ENCODE results near the gene SPSB1.

SPSB1 gene

GRCh38 chr1:9302745-9303524, 10.2 kb downstream of the SPSB1 start:
- DNase-seq = no peak

DNA sequence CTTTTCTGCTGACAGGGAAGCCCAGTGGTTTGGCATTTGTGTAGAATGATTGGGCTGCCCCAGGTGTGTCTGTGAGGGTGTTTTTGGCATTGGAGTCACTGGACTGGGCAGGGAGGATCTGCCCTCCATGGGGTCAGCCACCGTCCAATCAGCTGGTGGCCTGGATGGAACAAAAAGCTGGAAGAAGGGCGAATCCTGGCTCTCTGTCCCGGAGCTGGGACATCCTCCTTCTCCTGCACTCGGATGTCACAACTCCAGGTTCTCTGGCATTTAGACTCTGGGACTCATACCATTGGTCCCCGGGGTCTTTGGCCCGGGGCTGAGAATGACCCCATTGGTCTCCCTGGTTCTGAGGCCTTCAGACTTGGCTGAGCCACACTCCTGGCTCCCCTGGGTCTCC, 11.2 kb downstream of the SPSB1 start:
- DNase-seq = no peak

DNA sequence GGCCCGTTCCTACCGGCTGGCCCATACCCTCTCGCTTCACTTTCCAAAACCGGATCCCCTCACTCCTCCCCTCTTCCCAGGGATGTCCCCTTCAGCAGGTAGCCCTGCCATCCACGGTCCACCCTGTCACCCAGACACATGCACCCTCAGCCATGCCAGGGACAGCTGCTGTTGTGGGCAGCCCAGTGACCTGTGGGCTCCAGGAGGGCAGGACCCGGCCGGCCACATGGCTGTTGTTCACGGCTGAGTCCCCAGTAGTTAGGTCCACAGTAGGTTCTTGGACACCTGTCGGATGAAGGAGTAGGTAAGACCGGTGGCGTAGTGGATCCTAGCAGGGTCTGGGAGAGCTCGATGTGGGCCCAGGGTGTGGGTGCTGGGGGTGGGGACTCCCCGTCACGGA, 12.5 kb downstream of the SPSB1 start:
- no peak for DNase-seq

DNA sequence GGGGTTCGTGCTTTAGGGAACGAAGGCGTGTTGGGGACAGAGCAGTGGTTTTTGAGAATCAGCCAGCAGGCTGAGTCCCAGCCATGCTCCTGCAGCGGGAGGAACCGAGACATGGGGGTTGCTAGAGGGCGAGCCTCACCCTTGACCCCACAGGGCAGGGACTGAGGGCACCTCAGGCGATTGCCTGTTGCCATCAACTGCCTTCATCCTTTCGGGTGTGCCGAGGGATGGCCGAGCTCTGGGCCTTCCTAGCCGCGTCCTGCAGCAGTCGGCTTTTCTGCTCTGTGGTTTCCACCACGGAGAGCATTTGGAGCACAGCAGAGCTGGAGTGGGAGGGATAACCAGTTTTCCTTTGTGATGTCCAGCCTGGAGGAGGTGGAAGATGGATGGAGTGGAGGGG, 13.3 kb downstream of the SPSB1 start:
- no peak for DNase-seq

GRCh38 chr1:9307303-9307702, 14.6 kb downstream of the SPSB1 start:
- DNase-seq = no peak

DNA sequence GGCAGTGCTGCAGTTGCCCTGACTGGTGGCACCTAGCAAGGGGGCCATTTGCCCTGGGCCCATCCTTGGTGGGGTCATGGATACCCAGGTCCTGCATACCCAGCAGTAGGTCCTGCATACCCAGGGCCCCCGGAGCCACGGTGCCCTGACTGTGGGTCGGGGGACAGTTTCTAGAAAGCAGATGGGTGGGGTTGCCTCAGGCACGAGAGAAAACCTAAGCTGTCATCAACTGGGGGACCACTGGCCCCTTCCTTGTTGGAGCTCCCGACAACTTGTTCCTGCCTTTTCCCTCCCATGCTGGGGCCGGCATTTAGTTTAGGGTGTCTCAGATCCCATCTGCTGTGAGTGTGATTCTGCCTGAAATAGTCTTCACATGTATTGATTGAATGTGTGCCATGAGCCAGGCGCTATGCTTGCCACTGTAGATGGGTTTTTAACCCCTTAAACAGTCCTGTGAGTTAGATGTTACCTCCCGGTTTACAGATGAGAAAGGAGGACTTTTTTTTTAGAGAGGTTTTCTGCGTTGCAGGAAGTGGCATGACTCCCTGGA, 15.6 kb downstream of the SPSB1 start:
- DNase-seq = no peak

- no peak for DNase-seq
These were observed 16.4 kb downstream of the SPSB1 start for GRCh38 chr1:9309080-9309479.

DNA sequence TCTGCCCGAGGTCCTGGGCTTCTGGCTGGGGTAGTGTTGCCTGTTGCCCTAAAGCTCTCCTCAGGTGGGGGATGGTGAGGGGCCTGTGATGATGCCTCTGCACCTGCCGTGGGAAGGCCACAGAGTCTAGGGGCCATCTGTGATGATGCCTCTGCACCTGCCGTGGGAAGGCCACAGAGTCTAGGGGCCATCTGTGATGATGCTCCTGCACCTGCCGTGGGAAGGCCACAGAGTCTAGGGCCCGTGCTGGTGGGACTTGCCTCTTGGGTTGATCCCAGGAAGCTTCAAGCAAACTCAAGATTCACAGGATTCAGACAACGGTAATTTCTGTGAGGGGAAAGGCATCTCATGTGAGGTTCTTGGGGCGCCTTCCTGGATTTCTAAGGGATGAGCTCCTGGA, 17.3 kb downstream of the SPSB1 start:
- DNase-seq = no peak

- no peak for DNase-seq
These were observed 18.3 kb downstream of the SPSB1 start for GRCh38 chr1:9311029-9311428.

GRCh38 chr1:9311479-9311878, 18.8 kb downstream of the SPSB1 start:
- no peak for DNase-seq

DNA sequence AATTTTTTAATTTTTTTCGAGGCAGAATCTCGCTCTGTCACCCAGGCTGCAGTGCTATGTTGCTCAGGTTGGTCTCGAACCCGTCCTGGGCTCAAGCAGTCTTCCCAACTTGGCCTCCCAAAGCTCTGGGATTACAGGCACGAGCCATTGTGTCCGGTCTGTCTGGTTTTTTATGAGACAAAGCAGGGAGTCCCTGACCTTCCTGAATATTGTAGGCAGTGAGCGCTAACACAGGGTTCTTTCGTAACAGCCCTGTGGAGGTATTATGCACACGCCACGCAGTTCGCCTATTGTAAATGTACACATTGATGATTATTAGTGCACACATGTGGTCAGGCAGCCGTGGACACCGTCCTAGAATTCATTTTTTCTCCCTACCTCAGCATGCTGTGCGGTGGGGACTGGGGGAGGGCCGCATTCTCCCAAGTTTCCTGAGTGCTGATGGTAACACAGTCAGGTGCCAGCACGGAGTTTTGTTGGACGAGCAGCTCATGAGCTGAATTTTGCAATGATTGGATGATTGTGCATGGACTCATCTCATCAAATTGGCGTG, 19.6 kb downstream of the SPSB1 start:
- no peak for DNase-seq

DNA sequence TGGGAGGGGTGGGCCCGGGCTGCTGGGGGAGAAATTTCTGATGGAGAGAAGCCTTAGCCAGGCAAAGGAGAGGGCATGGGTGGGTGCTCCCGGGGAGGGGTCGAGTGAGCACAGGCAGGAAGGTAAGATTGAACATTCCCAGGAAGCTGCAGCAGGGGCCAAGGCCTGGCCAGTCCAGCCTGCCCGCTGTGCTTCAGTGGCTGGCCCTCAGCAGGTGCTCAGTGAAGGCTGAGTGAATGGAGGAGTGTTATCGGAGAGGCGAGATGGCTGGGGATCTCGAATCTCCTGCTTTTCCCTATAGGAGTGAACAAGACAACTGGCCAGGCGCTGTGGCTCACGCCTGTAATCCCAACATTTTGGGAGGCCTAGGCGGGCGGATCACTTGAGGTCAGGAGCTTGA, 20.9 kb downstream of the SPSB1 start:
- no peak for DNase-seq

GRCh38 chr1:9314111-9314510, 21.4 kb downstream of the SPSB1 start:
- no peak for DNase-seq

DNA sequence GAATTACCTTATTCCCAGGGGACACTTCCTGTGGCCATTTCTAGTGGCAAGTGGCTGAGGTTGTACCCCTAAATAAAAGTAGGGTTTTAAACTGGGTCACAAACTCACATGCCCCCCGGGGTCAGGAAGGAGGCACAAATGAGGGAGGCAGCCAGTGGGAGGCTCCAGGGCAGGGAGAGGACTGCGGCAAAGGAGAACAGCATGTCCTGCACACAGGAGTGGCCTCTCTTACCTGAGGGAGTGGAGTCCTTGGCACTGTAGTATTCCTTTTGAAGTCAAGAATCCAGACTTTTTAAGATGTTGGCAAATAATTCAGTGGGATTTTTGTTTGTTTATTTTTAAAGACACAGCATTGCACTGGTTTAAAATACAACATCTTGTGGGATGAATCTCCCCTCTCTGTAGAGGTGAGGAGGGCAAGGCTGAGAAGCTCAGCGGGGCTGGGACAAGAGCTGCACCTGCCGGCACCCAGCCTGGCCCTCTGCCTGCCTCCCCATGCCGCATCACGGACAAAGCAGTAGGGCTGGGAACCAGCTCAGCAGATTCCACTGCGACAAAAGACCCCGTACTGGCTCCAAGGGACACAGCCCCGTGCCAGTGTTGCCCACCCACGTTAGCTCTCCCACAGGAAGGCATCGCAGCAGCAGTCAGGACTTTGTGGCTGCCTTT, 22.2 kb downstream of the SPSB1 start:
- no peak for DNase-seq

- DNase-seq = no peak
These were observed 22.9 kb downstream of the SPSB1 start for GRCh38 chr1:9315411-9316079.

- DNase-seq = no peak
These were observed 23.4 kb downstream of the SPSB1 start for GRCh38 chr1:9316080-9316444.

DNA sequence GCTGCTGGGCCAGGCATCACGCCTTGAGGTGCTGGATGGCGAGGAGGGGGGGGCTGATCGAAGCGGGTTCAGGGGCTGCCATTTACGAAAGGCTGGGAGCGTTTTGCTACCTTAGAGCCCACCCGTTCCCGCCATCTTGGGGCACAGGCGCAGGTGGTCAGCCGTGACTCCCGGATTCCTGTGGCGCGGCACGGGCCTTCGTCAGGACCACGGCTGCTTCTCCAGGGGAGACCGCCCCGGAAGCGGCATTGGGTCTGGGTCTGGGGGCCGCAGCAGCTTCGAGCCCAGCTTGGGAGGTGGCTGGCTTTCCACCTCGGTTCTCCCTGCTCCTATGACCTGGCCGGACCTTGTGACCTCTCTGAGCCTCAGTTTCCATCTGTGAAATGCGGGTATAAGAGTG, 23.8 kb downstream of the SPSB1 start:
- no peak for DNase-seq

DNA sequence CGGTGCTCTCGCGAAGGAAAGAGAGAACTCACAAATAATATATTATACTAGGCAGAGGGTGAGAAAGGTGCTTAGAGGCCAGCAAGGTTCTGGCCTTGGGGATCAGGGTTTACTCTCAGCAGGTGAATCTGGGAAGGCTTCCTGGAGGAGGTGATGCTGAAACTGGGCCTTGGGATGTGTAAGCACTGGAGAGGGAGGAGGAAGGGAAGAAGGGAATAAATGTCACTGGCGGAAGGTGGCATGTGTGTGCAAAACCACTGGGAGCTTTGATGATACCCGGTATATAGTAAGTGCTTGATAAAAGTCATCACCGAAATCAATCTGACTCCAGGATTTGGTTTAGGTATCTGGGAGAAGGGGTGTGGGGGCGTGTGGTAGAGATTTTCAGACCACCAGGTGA, 24.4 kb downstream of the SPSB1 start:
- DNase-seq = no peak

- DNase-seq = no peak
These were observed 25.1 kb downstream of the SPSB1 start for GRCh38 chr1:9317591-9318417.

DNA sequence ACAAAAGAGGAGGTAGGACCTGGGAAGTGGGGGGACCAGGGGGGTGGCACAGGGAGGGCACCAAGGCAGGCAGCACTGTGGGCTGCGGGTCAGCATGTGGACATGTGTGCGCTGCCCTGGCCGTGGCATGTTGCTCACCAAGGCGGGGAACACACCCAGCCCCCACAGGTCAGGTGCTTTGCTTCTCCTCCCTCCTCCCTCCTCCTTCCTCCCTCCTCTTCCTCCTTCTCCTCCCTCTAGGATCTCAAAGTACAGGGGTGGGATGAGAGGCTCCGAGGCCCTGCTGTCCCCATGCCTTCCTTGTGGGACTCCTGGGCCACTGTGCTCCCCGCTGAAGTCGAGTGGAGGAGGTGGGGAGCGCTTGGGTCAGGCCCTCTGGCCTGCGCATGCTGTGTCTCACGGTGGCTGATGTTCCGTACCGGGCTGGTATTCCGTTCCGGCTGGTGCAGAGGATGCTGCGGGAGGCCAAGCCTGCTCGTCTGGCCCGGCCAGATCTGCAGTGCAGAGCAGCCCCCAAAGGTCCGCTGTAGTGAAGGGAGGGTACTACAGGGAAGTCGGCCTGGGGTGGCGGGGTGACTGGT, 26.6 kb downstream of the SPSB1 start:
- no peak for DNase-seq

GRCh38 chr1:9319789-9320519, 27.3 kb downstream of the SPSB1 start:
- no peak for DNase-seq
